Lung (tissue), 12 donors: ENCODE measurements around the gene PFKFB2. TPM values are rescaled to one million over a fixed set of nuclear protein-coding genes. Genes with fewer than 3 reads are reported as not detected.

Source experiments
- ATAC-seq: fragments of 200-7000 bp; cut with Tn5 transposase; one replicate; pipeline ENCODE4 v1.9.1; 2020; ENCODE audit warnings: moderate number of reproducible peaks; ENCODE audit not compliant: insufficient read depth, low FRiP score
- DNase-seq, 3 donors: peaks; one replicate each; pipeline ENCODE4 v3.0.0-alpha.2; 2013 to 2017
- H3K27ac ChIP-seq, 2 donors: one replicate each; pipeline ENCODE4 v1.5.1; 2013; ENCODE audit warnings: mild to moderate bottlenecking in 2 of 2, moderate library complexity in 2 of 2, control low read depth in 1 of 2, inconsistent platforms in 1 of 2, low read depth in 1 of 2, low read length in 1 of 2
- H3K27me3 ChIP-seq, 3 donors: one replicate each; pipeline ENCODE4 v1.5.1; 2013; ENCODE audit warnings: low read length in 2 of 3; ENCODE audit not compliant: control insufficient read depth in 3 of 3, insufficient read depth in 3 of 3
- H3K36me3 ChIP-seq, 4 donors: one replicate each; pipeline ENCODE4 v1.5.1; 2013; ENCODE audit warnings: low read length in 4 of 4, mild to moderate bottlenecking in 1 of 4, moderate library complexity in 1 of 4; ENCODE audit not compliant: control insufficient read depth in 4 of 4, insufficient read depth in 4 of 4
- H3K4me1 ChIP-seq, 5 donors: one replicate each; pipeline ENCODE4 v1.5.1; 2013; ENCODE audit warnings: low read length in 5 of 5, mild to moderate bottlenecking in 2 of 5, moderate library complexity in 1 of 5; ENCODE audit not compliant: control insufficient read depth in 5 of 5, insufficient read depth in 5 of 5
- H3K4me3 ChIP-seq: one replicate; pipeline ENCODE4 v1.5.1; 2013; ENCODE audit warnings: mild to moderate bottlenecking, control low read depth, moderate library complexity
- H3K9ac ChIP-seq, 2 donors: one replicate each; pipeline ENCODE4 v1.5.1; 2013; ENCODE audit warnings: low read length in 2 of 2, control low read depth in 1 of 2; ENCODE audit not compliant: insufficient read depth in 1 of 2
- H3K9me3 ChIP-seq, 4 donors: one replicate each; pipeline ENCODE4 v1.5.1; 2013; ENCODE audit warnings: low read length in 3 of 4, mild to moderate bottlenecking in 1 of 4, moderate library complexity in 1 of 4; ENCODE audit not compliant: control insufficient read depth in 4 of 4, insufficient read depth in 3 of 4
- CTCF ChIP-seq: IDR thresholded peaks from 2 replicates; pipeline ENCODE4 v1.5.1; 2012; ENCODE audit warnings: mild to moderate bottlenecking; ENCODE audit errors: control extremely low read depth, extremely low read depth
- WGBS, 2 donors: extraction: QIAGEN DNeasy Blood & Tissue Kit; methylation state at CpG; one replicate each; pipeline ENCODE4 v1.1.7; 2013; 5-methylcytosine and 5-hydroxymethylcytosine counted together
- polyA plus RNA-seq, 2 donors: library from polyadenylated mRNA; stranded (reverse); fragments of 200-250 nt; gene quantifications; one replicate each; pipeline ENCODE4 v1.2.1, GENCODE V29; 2013
- total RNA-seq, 2 donors: library from RNA; depleted of rRNA in 1 of 2; stranded (reverse); fragments of >200 nt in 1 of 2; gene quantifications; one replicate each; pipeline ENCODE4 v1.2.1, GENCODE V29; 2014 to 2021
- donor health status: control.
- donor health status: control.
- donor health status: Bipolar disorder and iron deficiency.
- donor health status: healthy.
- donor health status: DM: yes; HTN: yes; CAD: no.

The PFKFB2 gene
- total and polyA plus RNA-seq, 4 donors, result 19.9 to 52.3 (median 39.6) TPM

DNA sequence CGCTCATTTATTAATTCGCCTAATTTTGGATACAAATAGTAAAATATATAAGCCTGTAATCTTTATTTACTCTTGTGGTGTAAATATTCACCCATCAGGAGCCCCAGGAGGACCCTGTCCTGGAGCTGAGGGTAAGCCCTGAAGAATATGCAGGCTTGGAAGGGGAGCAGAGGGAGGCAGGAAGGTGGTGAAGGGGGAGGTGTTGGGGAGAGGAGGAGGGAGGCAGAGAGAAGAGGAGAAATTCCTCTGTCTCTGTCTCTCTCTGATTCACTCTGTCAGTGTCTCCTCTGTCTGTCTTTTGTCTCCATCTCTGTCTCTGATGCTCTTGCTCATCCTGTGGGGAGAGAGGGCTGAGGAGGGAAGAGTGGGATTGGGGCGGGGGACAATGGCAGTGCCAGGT lies 32.8 kb downstream of the PFKFB2 start:
- Histone ChIP-seq H3K4me3 (no peak overlapping the region), H3K4me1 (peaks cover 0 to 10% (median 0%) of the 10 kb centered on the region in 5 donors), H3K9ac (no peak overlapping the region), H3K36me3 (no peaks in the 10 kb centered on the region), H3K27me3 (no peaks in the 10 kb centered on the region), H3K9me3 (peaks cover 0 to 2% (median 0%) of the 10 kb centered on the region in 4 donors), H3K27ac (peak overlapping the region in 1 of 2 donors; percentile 26)
- ATAC-seq (no peak), DNase-seq (no peak)
- TF ChIP-seq CTCF, result no peak
- 65 to 87% methylated on average over 3 of the region's 3 CpGs for WGBS, 2 donors

- DNase-seq (no peak), ATAC-seq (no peak)
- peaks cover 0 to 2% (median 0%) of the 10 kb centered on the region in 4 donors for H3K9me3 ChIP-seq
- no peaks in the 10 kb centered on the region for H3K27me3 ChIP-seq
- H3K4me3 ChIP-seq, result no peak overlapping the region
- H3K36me3 ChIP-seq, result no peaks in the 10 kb centered on the region
- peaks cover 0 to 10% (median 0%) of the 10 kb centered on the region in 5 donors for H3K4me1 ChIP-seq
- H3K27ac ChIP-seq, result no peak overlapping the region
- no peak overlapping the region for H3K9ac ChIP-seq
- WGBS, 2 donors, result 65 to 82% methylated on average over 2 of the region's 2 CpGs
- no peak for TF ChIP-seq CTCF
These were observed 35.1 kb downstream of the PFKFB2 start for GRCh38 chr1:207088161-207088560.

- no peaks in the 10 kb centered on the region for H3K36me3 ChIP-seq
- no peak within 1 kb of the TSS for H3K4me3 ChIP-seq
- no peak for TF ChIP-seq CTCF
- ATAC-seq (peak; percentile 35), DNase-seq (no peak)
- peaks cover 0 to 10% (median 0%) of the 10 kb centered on the region in 5 donors for H3K4me1 ChIP-seq
- no peak within 1 kb of the TSS for H3K9ac ChIP-seq
- WGBS, 2 donors, result 64 to 72% methylated on average over 9 of the region's 9 CpGs
- peaks cover 0 to 2% (median 0%) of the 10 kb centered on the region in 4 donors for H3K9me3 ChIP-seq
- H3K27me3 ChIP-seq, result no peaks in the 10 kb centered on the region
- H3K27ac ChIP-seq, result peak within 1 kb of the TSS in 1 of 2 donors; percentile 61
These were observed 35.9 kb downstream of the PFKFB2 start, which contains the start of gene C4BPB for GRCh38 chr1:207088701-207089626. C4BPB (plus strand) TSS chr1:207088860; CDS start chr1:207089532, 672 bp downstream.
